CD1c-positive myeloid dendritic cell (primary cell): Measurements from ENCODE around the gene RNF175.
A peak's percentile ranks its signal among the peaks of the same experiment; 100 is the strongest.

ENCODE experiments used
- DNase-seq: peaks from one replicate; pipeline ENCODE4 v3.0.0-alpha.2; 2016; ENCODE audit errors: extremely low spot score

RNF175 gene

DNA sequence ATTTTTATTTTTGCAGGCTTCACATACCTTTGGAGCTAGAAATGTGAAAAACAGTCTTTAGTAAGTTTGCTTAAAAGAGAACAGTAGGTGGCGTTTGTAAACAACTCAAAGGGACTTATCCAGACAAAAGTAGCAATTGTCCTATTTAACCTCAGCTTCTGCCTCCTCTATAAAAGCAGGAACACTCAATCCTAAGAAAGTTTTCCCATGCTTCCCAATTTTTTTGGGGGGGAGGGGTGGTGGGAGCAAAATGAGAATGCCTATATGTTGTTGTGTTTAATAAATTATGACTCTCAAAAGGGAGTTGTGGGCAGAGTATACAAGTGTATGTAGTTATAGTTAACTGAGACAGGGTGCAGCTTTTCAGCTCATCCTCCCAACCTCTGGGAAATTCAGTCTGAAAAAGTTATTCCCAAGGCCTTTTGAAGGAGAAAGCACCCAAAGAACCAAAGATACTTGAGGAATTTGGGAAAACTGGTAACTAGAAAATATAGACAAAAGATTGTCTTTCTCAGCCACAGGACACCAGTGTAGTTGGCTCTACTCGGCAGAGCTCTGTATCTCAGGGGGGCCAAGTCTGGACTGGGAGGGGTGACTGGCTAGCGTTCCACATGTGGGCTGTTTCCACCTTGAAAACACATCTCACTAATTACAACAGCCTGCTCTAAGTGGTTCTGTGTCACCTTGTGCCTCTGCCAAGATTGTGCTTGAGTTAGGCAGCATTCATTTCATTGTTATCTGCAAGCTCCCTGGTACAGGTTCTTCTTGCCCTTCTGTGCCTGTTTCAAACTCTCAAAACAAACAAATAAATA is 26.3 kb upstream of the RNF175 start:
- DNase-seq: peak; percentile 17

DNA sequence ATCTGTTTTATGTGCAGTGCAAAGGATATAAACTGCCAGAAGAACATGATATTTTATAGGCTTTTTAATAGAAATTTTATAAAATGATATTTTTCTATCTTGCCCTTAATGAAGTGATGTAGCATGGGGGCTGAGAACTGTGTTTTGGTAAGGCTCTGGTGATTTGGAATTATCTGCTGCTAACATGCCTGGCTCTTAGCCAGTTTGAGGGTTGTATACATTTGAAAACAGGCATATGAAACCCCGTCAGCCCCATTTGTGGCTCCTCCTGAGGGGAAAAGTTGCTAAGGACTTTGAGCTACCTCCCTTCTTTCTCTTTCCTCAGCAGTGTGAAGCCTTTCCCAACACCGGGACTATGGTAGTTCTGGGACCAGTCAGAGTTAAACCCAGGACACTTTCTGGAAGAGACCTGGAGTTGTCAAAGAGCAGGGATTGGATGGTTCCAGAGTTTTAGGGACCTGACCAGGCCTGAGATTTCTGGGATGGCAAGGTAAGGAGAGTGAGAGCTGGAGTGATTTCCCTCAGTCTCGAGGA is 24.4 kb upstream of the RNF175 start:
- no peak for DNase-seq

DNA sequence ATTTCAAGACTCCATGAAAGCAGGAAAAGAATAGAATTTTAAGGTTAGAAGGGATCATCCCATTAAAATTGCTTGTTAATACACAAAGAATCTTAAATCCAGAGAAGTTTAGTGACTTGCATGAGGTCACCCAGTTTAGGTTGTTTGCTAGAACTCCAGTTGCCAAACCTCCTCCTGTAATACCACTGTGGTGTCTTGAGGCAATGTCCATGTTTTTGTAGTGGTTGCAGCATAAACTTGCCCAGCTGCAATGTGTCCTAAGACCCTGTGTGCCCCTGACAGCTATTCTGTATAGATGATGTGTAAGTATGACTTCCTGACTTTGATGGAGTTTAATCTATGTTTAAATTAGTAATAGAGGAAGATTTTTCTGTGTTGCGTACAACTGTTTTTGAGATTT is 22.8 kb upstream of the RNF175 start:
- DNase-seq: no peak

DNA sequence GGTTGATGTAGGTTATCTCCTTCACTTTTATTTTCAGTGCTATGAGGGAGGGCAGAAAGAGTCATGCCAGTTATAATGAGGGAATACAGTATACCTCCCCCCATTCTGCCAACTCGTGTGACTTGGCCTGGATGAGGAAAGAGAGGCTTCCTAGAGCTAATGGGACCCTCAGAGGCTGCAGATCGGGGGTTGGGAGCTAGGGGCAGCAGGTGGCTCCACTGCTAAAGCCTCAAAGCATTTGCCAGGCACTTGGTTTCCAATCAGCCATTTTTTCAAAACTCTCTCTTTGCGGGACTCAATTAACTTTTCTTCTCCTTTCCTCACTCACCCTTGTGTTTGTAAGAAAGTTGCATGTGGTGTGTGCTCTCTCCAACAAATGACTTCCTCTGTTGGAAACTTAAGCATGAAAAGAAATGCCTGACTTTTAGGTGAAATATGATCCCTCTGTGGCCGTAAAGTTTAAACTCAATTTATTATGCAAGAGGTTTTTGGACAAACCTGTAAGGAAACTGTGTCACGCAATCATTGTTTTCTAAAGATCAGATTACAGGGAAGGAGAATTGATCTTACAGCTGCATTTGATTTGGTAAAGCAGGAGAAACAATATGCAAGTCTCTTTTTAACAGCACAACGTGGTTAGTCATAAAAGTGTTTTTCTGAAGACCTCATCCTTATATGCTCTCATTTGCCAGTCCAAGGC is 22.0 kb upstream of the RNF175 start:
- no peak for DNase-seq

DNA sequence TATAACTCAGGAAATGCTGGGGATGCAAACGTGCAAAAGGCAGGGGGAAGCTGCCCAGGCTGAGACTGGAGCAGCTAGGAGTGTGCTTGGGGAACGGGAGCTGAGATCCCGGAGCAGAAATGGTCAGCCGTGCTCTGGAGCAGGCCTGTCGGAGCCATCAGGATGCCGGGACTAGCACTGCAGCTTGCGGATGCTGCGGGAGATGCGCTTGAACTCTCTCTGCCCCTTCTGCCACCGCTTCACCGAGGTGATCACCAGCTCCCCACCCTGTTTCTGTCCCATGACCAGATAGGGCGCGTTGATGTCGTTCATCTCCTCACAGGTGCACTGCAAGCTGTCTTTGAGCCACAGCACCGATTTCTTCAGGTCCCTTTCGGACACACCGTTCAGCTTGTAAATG is 21.5 kb upstream of the RNF175 start:
- DNase-seq: no peak

DNA sequence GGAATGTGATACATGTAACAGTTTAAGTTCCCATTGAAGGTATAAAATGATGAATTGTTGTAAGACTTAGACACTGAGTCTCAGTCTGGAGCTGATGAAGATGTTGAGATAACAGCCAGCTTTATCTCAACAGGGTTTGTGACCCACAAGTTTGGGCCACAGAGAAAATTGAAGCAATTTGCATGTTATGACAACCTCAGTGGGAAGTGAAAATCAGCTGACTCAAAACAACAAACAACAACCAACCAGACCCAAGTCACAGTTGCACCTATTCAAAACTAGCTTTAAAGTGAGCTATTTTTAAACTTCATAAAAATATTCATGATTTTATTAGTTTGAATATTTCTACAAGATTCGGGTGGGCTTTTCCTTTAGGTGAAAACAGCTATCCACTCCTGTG is 21.1 kb upstream of the RNF175 start:
- peak; percentile 31 for DNase-seq

DNA sequence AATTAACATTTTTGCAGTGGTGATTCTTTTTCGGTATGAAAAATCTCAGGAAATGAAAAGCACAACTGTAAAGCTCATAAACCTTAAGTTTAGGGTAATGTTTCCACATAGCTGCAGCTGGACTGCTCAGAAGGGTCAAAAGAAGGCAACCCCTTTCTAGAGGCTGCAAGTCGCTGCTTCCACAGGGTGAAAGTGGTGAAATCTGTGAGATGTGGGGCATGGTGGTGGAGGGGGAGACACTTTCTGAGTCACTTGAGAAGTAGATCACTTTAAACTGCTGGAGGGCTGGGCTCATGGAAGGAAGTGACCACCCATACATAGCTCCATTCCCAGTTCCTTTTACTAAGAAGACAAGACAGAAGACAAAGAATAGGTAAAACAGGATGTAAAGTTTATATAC is 20.4 kb upstream of the RNF175 start:
- peak; percentile 24 for DNase-seq

DNA sequence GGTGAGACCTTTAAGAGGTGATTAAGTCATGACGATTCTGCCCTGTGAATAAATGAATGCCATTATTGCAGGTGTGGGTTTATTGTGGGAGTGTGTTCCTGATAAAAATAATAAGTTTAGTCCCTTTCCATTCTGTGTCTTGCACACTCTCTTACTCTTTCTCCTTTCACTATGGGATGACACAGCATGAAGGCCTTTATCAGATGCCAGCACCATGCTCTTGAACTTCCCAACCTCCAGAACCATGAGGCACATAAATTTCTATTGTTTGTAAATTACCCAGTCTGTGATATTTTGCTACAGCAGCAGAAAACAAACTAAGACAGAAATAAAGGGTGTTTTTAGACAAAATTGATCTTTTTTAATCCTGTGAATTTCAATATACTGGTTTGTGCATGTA is 18.6 kb upstream of the RNF175 start:
- no peak for DNase-seq

DNA sequence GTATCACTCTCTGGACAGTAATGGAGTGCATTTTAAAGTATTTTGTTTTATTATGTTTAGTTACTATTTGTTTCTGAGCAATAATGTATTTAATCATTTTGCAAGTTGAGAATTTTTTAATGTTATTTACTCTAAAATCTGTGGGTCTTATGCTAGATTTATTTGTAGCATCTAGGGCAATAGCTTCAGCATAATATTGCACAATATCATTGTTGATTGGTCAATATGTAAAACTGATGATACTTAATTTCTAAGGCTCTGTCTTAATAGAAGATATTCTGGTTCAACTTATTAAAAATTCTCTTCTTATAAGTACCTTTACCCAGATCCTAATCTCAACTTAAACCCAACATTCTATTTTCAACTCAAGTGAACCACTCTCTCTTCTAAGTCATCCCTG is 17.6 kb upstream of the RNF175 start:
- no peak for DNase-seq

DNA sequence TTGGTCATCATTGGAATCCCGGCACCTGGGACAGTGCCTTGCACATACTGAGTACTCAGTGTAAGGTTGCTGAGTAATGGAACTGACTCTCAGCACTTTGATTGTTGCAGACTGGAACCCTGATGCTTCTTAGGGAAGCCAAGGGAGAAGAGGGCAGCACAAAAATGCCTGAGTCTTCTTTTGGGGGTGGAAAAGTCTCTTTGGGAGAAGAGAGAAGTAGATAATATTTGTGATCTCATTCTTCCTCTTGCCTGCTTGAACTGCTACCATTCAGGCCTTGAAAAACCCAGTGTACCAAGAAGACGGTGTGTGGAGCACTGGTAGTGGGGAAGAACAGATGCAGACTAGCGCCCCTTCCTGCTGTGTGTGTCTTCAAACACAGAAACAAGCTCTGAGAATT is 16.8 kb upstream of the RNF175 start:
- DNase-seq: no peak

DNA sequence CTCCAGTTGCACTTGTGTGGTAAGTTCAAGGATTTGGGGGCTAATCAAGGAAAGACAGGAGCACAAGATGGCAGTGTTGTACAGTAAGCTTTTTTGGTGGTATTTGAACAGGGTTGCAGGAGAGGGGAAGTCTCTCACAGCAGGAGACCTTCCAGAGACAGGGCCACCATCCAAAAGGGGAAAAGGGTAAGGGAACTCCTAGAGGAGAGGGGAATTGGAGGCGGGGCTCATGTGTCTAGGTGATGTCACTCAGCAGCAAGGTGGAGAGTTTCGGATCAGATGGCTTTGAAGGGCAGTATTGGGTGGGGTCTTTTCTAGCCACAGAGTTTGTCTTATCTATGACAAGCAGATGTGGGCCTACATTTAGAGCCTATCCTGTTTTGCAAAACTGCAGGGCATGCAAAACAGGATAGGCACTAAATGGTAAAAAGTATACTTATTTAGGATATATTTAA is 13.4 kb upstream of the RNF175 start:
- DNase-seq: no peak

DNA sequence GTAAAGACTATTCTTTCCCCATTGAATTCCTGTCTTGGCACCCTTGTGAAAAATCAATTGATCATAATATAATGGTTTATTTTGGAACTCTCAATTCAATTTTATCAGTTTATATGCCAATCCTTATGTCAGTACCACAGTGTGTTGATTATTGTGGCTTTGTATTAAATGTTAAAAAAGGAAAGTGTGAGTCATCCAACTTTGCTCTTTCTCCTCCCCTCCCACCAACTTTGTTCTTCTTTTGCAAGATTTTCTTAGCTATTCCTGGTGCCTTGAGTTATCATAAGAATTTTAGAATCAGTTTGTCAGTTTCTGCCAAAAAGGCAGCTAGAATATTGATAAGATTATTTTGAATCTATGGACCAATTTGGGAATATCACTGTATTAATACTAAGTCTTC is 11.2 kb upstream of the RNF175 start:
- DNase-seq: peak; percentile 18

DNA sequence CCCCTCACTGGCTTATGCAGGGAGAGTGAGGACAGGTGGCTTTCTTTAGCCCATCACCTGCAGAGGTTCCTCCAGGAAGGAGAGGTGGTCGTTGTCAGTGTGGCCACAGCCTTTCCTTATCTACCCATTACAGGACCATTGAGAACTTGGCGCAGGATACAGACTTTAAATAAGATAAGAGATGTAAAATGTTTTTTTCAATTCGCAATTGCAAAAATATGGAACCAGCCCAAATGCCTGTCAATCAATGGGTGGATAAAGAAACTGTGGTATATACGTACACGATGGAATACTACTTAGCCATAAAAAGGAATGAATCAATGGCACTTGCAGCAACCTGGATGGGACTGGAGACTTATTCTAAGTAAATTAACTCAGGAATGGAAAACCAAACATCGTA is 6.9 kb upstream of the RNF175 start:
- no peak for DNase-seq

DNA sequence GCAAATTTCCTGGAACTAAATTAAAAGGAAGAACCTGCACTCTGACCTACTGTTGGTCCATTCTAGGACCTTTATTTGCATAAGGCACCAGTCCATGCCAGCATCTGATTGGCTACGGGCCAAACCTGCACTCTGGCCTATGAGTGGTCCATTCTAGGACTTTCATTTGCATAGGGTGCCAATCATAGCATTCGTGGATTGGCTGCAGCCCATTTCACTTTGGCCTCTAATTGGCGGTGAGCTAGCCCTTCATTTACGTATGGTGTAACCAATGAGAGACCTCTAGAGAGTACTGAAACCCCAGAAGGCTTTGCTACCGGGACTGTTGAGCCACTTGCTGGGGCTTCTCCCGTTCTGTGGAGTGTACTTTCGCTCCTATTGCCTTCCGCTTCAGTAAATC is 6.1 kb upstream of the RNF175 start:
- no peak for DNase-seq

DNA sequence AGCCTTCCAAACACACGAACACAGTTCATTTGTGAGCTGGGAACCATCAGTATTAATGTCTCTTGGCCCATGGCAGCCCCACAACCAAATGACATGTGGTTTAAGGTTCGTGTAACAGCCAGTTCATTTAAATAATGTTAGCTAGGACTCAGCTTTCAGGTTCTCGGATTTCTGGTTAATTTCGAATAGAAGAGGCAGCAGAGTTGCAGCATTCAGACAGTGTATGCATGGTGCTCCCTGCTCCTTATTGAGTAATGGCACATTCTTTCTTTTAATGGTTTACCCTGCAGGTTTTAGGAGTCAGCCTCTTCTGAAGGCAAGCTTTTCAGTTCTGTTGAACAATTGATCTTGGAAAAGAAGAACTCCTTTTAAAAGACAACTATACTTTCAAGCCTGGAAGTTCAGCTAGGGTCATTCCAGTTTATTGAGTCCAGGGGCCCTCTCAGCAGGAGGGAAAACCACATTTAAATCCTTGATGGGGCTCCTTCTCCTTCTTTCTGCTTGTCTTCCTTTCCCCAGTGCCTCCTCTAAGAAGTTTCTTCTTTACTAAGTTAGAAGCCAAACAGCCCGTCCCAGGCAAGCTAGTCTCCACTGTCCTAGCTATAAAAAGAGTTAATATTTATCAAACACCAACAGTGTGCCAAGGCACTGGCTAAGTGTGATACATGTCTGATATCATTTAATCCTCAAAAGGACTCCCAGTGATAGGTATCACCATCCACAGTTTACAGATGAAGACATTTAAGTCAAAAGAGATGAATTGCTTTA is 5.0 kb upstream of the RNF175 start:
- DNase-seq: no peak

DNA sequence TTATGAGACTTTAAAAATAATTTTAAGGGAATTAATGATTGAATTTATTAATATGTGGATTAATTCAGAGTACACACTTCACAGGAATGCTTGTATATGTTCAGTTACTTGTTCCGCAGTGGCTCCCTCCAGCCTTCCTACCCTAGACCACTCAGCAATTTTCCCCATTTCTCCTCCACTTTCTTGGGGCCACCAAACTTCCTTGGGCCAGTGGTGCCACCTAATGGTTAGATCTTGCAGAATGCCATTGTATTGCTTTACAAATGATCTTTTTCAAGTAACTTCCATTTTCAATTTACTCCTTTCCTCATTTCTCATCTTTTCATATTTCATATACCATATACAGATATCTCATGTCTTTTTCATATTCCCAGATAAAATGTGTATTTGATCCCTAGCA is 3.6 kb upstream of the RNF175 start:
- DNase-seq: peak; percentile 21

DNA sequence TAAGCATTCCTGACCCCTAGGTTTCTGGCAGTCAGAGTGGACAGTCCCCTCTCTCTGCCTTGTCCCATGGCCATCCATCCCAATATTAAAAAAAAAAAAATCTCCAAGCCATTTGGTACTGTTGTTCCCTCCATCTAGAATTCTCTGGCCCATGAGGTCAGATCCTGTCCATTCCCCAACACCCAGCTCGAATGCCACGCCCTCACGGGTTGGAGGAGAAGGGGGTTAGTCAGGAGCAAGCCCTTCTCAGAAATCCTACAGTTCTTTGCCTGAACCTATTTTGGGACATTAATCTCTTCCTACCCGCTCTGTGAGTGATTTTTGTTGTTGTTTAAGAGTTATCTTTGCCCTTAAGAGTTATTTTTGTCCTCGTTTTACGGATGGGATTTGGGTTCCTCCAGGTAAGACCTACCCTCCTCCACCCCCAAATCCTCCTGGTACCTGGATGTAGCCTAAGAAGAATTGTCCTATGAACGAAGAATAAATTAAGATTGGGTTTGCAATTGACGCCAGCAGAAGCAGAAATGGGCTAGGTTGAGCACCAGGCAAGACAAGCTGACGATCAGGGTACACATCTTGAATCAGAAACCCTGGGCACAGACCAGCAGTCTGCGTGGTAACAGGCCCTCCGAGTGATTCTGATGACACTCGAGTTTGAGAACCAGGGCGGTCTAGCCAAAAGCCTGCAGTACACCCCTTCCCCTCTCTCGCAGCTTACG is 977 bp downstream of the RNF175 start:
- no peak for DNase-seq

DNA sequence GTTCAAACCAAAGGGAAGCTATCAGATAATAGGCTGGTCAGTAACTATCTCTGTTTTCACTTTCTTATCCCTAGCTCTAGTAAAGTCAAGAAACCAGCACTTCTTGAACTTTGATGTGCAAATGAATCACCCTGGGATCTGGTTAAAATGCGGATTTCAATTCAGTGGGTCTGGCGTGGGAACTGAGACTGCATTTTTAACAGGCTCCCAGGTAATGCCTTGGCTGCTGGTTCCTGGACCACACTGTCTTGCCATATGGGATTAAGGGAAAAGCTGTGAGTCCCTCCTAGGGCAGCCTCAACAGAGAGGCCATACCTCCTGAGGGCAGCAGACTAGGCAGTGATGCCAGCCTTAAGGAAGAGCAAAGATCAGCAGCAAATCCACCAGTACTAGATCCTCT is 1.7 kb downstream of the RNF175 start:
- DNase-seq: no peak

DNA sequence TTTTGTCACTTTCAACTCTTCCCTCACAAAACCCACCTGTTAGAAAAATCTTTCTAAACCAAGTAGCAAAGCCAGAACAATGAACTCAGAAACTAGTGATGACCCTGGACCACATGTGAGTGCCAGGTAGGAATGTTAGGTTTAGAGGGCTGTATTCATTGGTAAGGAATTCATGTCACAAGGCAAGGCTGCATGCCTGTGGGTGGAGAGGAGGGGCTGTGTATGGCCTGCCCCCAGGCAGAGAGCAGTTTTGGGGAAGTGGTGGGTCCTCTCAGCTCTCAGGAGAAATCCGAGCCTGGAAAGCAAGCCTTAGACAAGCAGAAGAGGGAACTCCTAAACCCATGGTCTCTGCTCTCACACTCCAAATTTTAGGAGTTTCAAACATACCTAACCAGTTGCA is 2.4 kb downstream of the RNF175 start:
- DNase-seq: peak; percentile 76

DNA sequence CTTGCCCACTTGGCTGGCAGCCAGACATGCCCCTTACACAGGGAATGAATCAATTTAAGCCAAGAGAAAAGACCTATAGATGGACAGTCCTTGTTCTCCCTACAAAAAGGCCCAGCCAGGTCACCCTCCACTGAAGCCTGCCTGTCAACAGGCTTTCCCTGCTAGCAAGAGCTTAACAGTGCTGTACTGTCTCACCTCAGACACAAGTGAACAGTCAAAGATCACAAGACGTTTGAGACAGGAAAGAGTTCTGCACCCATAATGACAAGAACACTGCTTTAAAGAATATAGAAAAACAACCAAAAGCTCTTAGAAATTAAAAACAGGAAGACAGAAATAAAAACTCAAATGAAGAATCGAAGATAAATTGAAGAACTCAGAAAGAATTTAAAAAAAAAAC is 4.6 kb downstream of the RNF175 start:
- DNase-seq: no peak

DNA sequence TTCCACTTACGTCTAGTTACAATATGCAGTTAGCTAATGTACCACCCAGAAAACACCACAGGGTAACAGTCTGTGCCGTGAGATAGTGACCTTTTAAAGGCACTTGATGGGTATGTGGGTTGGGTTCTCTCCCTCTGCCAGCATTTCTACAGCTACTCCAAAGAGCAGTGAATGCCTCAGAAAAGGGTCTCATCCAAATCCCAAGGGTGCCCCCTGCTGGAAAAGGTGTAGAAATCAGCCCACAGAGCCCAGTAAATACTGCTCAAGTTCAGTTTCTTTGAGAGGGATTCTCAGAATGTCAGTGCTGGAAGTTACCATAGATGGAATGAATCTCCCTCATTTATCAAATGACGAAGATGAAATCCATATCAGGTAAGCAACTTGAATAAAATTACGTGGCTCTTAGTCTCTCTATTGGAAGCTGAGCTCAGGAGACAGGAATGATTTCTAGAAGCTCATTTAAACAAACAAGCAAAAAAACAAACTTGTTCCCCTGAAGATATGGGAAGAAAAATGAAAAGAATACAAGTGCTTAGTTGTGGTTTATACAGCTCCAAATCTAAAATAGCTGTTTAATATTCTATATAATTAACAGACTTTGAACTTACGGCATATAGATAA is 9.5 kb downstream of the RNF175 start:
- DNase-seq: peak; percentile 87
